AG09319 (cell line): Measurements from ENCODE around the gene KCTD15.
A peak's percentile ranks its signal among the peaks of the same experiment; 100 is the strongest.
"Not testable (repeated sequence)": the region's sequence is repeated elsewhere in the genome, so short reads cannot be mapped to it uniquely, and the experiment has no call there.

Source experiments
- DNase-seq: peaks from one replicate; pipeline ENCODE4 v3.0.0-alpha.2; 2010; ENCODE audit warnings: low read depth; ENCODE audit errors: extremely low read depth
- CTCF ChIP-seq: IDR thresholded peaks from 2 replicates; pipeline ENCODE4 v1.5.1; 2011; ENCODE audit warnings: low read depth, mild to moderate bottlenecking, inconsistent platforms, low read length, moderate library complexity

The KCTD15 gene

GRCh38 chr19:33818411-33818810 is 21.7 kb downstream of the KCTD15 start:
- no peak for TF ChIP-seq CTCF
- DNase-seq = no peak

- DNase-seq = not testable (repeated sequence)
These were observed 22.4 kb downstream of the KCTD15 start for GRCh38 chr19:33819078-33819477.

GRCh38 chr19:33819506-33819879 is 22.8 kb downstream of the KCTD15 start:
- TF ChIP-seq CTCF = no peak
- no peak for DNase-seq

- TF ChIP-seq CTCF = no peak
- peak; percentile 56 for DNase-seq
These were observed 23.5 kb downstream of the KCTD15 start for GRCh38 chr19:33819880-33820781.

GRCh38 chr19:33821871-33822270 is 25.2 kb downstream of the KCTD15 start:
- no peak for DNase-seq
- no peak for TF ChIP-seq CTCF

GRCh38 chr19:33823341-33823740 is 26.7 kb downstream of the KCTD15 start:
- no peak for TF ChIP-seq CTCF
- no peak for DNase-seq

GRCh38 chr19:33825556-33825955 is 28.9 kb downstream of the KCTD15 start:
- TF ChIP-seq CTCF = no peak
- no peak for DNase-seq

- no peak for TF ChIP-seq CTCF
- no peak for DNase-seq
These were observed 29.9 kb downstream of the KCTD15 start for GRCh38 chr19:33826521-33826920.
